Nephron (organoid): ENCODE data around the gene ANKRD55.

ENCODE experiments used
- H3K27ac Mint-ChIP-seq, 3 experiments: 2 replicates each; pipeline ENCODE4 v1.8.0; 2020; ENCODE audit warnings: mixed read lengths in 3 of 3, mild to moderate bottlenecking in 2 of 3, moderate library complexity in 1 of 3
- H3K27me3 Mint-ChIP-seq: 2 replicates; pipeline ENCODE4 v1.8.0; 2021; ENCODE audit warnings: low read depth, mild to moderate bottlenecking, moderate library complexity, mixed read lengths
- H3K36me3 Mint-ChIP-seq: 2 replicates; pipeline ENCODE4 v1.8.0; 2020; ENCODE audit warnings: low read depth, mixed read lengths
- H3K4me1 Mint-ChIP-seq: 2 replicates; pipeline ENCODE4 v1.8.0; 2020; ENCODE audit warnings: mixed read lengths
- H3K4me3 Mint-ChIP-seq, 3 experiments: 2 replicates each; pipeline ENCODE4 v1.8.0; 2020; ENCODE audit warnings: mild to moderate bottlenecking in 3 of 3, mixed read lengths in 3 of 3, moderate library complexity in 2 of 3
- H3K9me3 Mint-ChIP-seq: 2 replicates; pipeline ENCODE4 v1.8.0; 2020; ENCODE audit warnings: mixed read lengths
- TF ChIP-seq, protein P1 (sequence below), 3 experiments: fragments of 200-600 bp; sonication (generic); IDR thresholded peaks; one replicate each; pipeline ENCODE4 v1.5.0; 2021; ENCODE audit warnings: antibody characterized with exemption in 3 of 3; ENCODE audit not compliant: unreplicated experiment in 3 of 3

ANKRD55 gene

DNA sequence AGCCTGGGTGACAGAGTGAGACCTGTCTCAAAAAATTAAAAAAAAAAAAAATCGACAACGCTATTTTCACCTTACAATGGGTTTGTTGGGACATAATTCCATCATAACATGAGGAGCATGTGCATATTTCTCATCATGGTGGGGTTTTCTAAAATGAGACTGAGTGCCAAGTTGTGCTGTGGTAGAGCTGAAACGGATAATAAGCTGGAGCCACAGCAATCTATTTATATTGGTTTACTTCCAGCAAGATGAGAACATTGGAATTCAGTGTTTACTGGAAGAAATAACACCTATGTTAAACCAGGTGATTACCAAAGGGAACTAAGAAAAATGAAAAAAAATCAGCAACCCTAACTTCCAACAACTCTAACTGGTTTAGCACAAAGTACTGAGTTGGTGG lies 136.1 kb downstream of the ANKRD55 start:
- TF ChIP-seq, protein P1, sequence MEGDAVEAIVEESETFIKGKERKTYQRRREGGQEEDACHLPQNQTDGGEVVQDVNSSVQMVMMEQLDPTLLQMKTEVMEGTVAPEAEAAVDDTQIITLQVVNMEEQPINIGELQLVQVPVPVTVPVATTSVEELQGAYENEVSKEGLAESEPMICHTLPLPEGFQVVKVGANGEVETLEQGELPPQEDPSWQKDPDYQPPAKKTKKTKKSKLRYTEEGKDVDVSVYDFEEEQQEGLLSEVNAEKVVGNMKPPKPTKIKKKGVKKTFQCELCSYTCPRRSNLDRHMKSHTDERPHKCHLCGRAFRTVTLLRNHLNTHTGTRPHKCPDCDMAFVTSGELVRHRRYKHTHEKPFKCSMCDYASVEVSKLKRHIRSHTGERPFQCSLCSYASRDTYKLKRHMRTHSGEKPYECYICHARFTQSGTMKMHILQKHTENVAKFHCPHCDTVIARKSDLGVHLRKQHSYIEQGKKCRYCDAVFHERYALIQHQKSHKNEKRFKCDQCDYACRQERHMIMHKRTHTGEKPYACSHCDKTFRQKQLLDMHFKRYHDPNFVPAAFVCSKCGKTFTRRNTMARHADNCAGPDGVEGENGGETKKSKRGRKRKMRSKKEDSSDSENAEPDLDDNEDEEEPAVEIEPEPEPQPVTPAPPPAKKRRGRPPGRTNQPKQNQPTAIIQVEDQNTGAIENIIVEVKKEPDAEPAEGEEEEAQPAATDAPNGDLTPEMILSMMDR (IDR thresholded peaks at IDR 0.05; ENCODE audit: unreplicated experiment in 3 of 3), result no peak
- Mint-ChIP-seq H3K27me3 (no peaks in the 10 kb centered on the region), H3K36me3 (no peaks in the 10 kb centered on the region), H3K4me3 (no peak overlapping the region), H3K9me3 (peaks cover 11% of the 10 kb centered on the region), H3K4me1 (peaks cover 17% of the 10 kb centered on the region), H3K27ac (no peak overlapping the region)

DNA sequence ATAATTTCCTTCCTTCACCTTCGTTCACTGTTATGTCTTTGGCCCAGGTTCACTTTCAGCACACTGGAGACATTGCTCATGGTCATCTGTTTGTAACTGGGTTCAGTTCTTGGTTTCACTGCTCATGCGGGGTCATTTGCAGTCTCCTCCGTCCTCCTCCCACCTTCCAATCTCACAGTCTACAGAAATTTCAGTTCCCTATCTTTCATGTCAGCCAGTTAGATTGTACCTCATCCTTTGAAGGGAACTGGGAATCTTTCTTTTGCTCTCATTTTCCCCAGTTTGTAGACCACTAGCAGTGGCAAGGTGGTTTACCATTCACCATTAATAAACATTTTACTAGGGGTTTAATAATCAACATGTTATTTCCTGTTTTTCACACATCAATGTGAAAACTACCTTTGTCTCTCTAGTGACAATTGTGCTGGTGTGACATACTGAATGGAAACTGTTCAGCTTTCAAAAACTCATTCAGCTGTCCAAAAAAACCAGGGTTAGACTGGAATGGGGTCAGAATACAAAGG lies 137.5 kb downstream of the ANKRD55 start:
- Mint-ChIP-seq H3K4me1 (peaks cover 23% of the 10 kb centered on the region), H3K27ac (no peak overlapping the region), H3K9me3 (peaks cover 6% of the 10 kb centered on the region), H3K27me3 (no peaks in the 10 kb centered on the region), H3K4me3 (no peak overlapping the region), H3K36me3 (no peaks in the 10 kb centered on the region)
- TF ChIP-seq, protein P1 (IDR thresholded peaks at IDR 0.05; ENCODE audit: unreplicated experiment in 3 of 3), result no peak

DNA sequence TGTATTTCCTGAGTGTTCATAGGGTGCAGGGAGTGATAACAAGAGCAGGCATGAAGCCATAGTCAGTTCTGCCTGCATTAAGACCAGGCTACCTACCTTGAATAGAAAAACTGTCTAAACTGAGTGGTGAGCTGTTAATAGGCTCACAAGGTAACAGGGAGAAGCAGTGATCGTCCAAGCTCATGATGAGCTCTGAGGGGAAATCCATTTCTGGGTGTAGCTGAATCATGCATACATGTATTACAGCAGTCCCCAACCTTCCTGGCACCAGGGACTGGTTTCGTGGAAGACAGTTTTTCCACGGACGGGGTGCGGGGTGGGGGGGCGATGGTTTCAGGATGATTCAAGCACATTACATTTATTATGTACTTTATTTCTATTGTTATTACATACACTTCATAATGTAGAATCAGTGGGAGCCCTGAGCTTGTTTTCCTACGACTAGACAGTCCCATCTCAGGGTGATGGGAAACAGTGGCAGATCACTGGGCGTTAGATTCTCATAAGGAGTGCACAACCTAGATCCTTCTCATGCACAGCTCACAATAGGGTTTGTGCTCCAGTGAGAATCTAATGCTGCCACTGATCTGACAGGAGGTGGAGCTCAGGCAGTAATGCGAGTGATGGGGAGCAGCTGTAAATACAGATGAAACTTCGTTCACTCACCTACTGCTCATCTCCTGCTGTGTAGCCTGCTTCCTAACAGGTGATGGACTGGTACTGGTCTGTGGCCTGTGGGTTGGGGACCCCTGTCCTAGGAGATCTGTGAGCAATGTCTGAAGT lies 138.4 kb downstream of the ANKRD55 start:
- TF ChIP-seq, protein P1 (IDR thresholded peaks at IDR 0.05; ENCODE audit: unreplicated experiment in 3 of 3), result no peak
- no peaks in the 10 kb centered on the region for H3K27me3 Mint-ChIP-seq
- no peak overlapping the region for H3K27ac Mint-ChIP-seq
- no peak overlapping the region for H3K4me3 Mint-ChIP-seq
- H3K4me1 Mint-ChIP-seq, result peaks cover 18% of the 10 kb centered on the region
- H3K36me3 Mint-ChIP-seq, result no peaks in the 10 kb centered on the region
- H3K9me3 Mint-ChIP-seq, result peaks cover 3% of the 10 kb centered on the region

DNA sequence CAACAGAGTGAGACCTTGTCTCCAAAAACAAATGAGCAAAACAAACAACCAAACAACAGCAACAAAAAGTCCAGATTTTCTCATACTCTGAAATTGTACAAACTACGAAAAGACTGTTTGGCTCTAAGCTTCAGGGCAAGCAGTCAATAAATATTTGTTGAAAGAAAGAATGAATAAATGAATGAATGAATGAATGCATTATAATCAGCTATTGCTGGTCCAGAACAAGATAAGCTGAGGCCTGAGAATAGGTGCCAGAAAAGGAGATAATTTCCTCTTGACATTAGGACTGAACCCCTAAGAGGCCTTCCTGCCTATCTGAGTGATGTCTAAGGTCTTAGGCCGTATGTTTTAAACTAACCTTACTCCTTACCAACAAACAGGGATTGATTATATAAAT lies 139.2 kb downstream of the ANKRD55 start:
- Mint-ChIP-seq H3K4me3 (no peak overlapping the region), H3K4me1 (peaks cover 13% of the 10 kb centered on the region), H3K36me3 (no peaks in the 10 kb centered on the region), H3K27ac (no peak overlapping the region), H3K9me3 (no peaks in the 10 kb centered on the region), H3K27me3 (no peaks in the 10 kb centered on the region)
- TF ChIP-seq, protein P1 (IDR thresholded peaks at IDR 0.05; ENCODE audit: unreplicated experiment in 3 of 3), result no peak

DNA sequence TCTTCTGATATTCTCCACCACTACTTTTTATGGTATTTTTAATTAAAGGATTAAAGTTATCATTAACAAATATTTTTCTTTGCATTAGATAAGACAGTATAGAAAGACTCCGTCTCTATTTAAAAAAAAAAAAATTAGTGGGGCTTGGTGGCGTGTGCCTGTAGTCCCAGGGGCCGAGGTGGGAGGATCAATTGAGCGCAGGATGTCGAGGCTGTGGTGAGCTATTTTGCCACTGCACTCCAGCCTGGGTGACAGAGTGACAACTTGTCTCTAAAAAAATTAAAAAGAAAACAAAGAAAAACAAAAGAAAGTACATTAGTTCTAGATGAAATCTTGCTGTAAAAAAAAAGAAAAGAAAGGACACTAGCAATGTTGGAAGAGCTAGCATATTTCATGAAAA lies 141.0 kb downstream of the ANKRD55 start:
- Mint-ChIP-seq H3K27me3 (no peaks in the 10 kb centered on the region), H3K9me3 (no peaks in the 10 kb centered on the region), H3K4me1 (peaks cover 12% of the 10 kb centered on the region), H3K4me3 (no peak overlapping the region), H3K27ac (no peak overlapping the region), H3K36me3 (no peaks in the 10 kb centered on the region)
- TF ChIP-seq, protein P1 (IDR thresholded peaks at IDR 0.05; ENCODE audit: unreplicated experiment in 3 of 3), result no peak

DNA sequence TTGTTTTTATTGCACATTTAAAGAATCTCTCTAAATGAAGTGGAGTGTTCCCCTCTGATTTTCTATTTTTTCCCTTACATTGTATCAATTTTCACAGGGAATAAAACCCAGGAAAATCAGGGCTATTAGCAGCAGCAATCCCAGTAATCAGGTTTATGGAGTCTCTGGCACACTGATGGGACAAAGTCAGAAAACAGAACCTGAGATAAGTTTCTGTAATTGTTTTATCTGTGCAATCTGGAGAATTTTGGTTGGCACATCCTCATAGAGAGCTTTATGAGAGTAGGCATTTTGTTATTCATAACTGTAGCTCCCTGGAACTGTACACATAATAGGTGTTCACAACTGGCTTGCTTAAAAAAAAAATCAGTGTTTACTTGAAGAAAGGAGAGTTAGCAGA lies 141.5 kb downstream of the ANKRD55 start:
- no peaks in the 10 kb centered on the region for H3K9me3 Mint-ChIP-seq
- no peaks in the 10 kb centered on the region for H3K36me3 Mint-ChIP-seq
- TF ChIP-seq, protein P1 (IDR thresholded peaks at IDR 0.05; ENCODE audit: unreplicated experiment in 3 of 3), result no peak
- H3K27me3 Mint-ChIP-seq, result no peaks in the 10 kb centered on the region
- no peak overlapping the region for H3K4me3 Mint-ChIP-seq
- H3K27ac Mint-ChIP-seq, result peak overlapping the region; percentile 2 to 26 (median 4)
- H3K4me1 Mint-ChIP-seq, result peaks cover 13% of the 10 kb centered on the region
